Measurements from ENCODE around the gene ZCCHC10. TPM values are rescaled to one million over a fixed set of nuclear protein-coding genes. Genes with fewer than 3 reads are reported as not detected.
"Not testable (repeated sequence)": the region's sequence is repeated elsewhere in the genome, so short reads cannot be mapped to it uniquely, and the experiment has no call there.

Gene ZCCHC10
- total and polyA plus RNA-seq, 2 donors (not counting 1 experiment from before 2014, with no cell fraction given): 7.4 to 33.1 TPM

GRCh38 chr5:133017964-133018363 is 8.4 kb downstream of the ZCCHC10 start:
- Histone ChIP-seq H3K4me3 (replicated peaks in 1 of 4; ENCODE audit: control extremely low read depth in 1 of 4, insufficient read depth in 1 of 4, low read depth in 3 of 4, low read length in 4 of 4) (no peak overlapping the region), H3K27ac (ENCODE audit: insufficient read depth, low read length) (no peak overlapping the region), H3K79me2 (ENCODE audit: control insufficient read depth, insufficient read depth, low read length) (peaks cover 15% of the 10 kb centered on the region), H4K20me1 (ENCODE audit: control insufficient read depth, extremely low read depth, insufficient read depth, low read length) (no peaks in the 10 kb centered on the region), H3K9ac (ENCODE audit: insufficient read depth, low read length) (no peak overlapping the region), H3K4me2 (ENCODE audit: extremely low read depth, insufficient read depth, low read length) (no peak overlapping the region), H3K4me1 (ENCODE audit: control insufficient read depth, extremely low read depth, insufficient read depth, low read length) (no peaks in the 10 kb centered on the region), H3K9me3 (ENCODE audit: control insufficient read depth, insufficient read depth, low read depth, low read length) (no peaks in the 10 kb centered on the region), H2AFZ (ENCODE audit: low read length) (no peak overlapping the region), H3K36me3 (ENCODE audit: control insufficient read depth, insufficient read depth, low read length) (peaks cover 2% of the 10 kb centered on the region), H3K27me3 (ENCODE audit: control insufficient read depth, insufficient read depth, low read length) (no peaks in the 10 kb centered on the region)
- no peak for TF ChIP-seq EZH2 (IDR thresholded peaks at IDR 0.05; ENCODE audit: low read length, missing control alignments)
- no peak for TF ChIP-seq CTCF (conservative IDR thresholded peaks at IDR 0.05 in 1 of 2, IDR thresholded peaks at IDR 0.05 in 1 of 2; ENCODE audit: low read depth in 1 of 2, low read length in 2 of 2)
- DNase-seq (ENCODE audit: low read depth in 2 of 2): no peak

- H3K4me3 ChIP-seq (replicated peaks in 1 of 4; ENCODE audit: control extremely low read depth in 1 of 4, insufficient read depth in 1 of 4, low read depth in 3 of 4, low read length in 4 of 4): no peak overlapping the region
- DNase-seq (ENCODE audit: low read depth in 2 of 2): no peak
- no peaks in the 10 kb centered on the region for H3K27me3 ChIP-seq (ENCODE audit: control insufficient read depth, insufficient read depth, low read length)
- H3K4me2 ChIP-seq (ENCODE audit: extremely low read depth, insufficient read depth, low read length): no peak overlapping the region
- H3K27ac ChIP-seq (ENCODE audit: insufficient read depth, low read length): no peak overlapping the region
- H3K9ac ChIP-seq (ENCODE audit: insufficient read depth, low read length): no peak overlapping the region
- H3K4me1 ChIP-seq (ENCODE audit: control insufficient read depth, extremely low read depth, insufficient read depth, low read length): no peaks in the 10 kb centered on the region
- no peak overlapping the region for H2AFZ ChIP-seq (ENCODE audit: low read length)
- no peak for TF ChIP-seq EZH2 (IDR thresholded peaks at IDR 0.05; ENCODE audit: low read length, missing control alignments)
- no peak for TF ChIP-seq CTCF (conservative IDR thresholded peaks at IDR 0.05 in 1 of 2, IDR thresholded peaks at IDR 0.05 in 1 of 2; ENCODE audit: low read depth in 1 of 2, low read length in 2 of 2)
- H3K9me3 ChIP-seq (ENCODE audit: control insufficient read depth, insufficient read depth, low read depth, low read length): no peaks in the 10 kb centered on the region
- peaks cover 4% of the 10 kb centered on the region for H3K79me2 ChIP-seq (ENCODE audit: control insufficient read depth, insufficient read depth, low read length)
- no peaks in the 10 kb centered on the region for H4K20me1 ChIP-seq (ENCODE audit: control insufficient read depth, extremely low read depth, insufficient read depth, low read length)
- H3K36me3 ChIP-seq (ENCODE audit: control insufficient read depth, insufficient read depth, low read length): peaks cover 2% of the 10 kb centered on the region
Measured at GRCh38 chr5:133015466-133015865, 10.9 kb downstream of the ZCCHC10 start.

GRCh38 chr5:133008455-133008854 is 17.9 kb downstream of the ZCCHC10 start:
- not testable (repeated sequence) for H3K9me3 ChIP-seq (ENCODE audit: control insufficient read depth, insufficient read depth, low read depth, low read length); H3K4me2 ChIP-seq (ENCODE audit: extremely low read depth, insufficient read depth, low read length)

More at GRCh38 chr5:133008455-133008854, 17.9 kb downstream of the ZCCHC10 start:
- H2AFZ ChIP-seq (ENCODE audit: low read length); H3K36me3 ChIP-seq (ENCODE audit: control insufficient read depth, insufficient read depth, low read length); H3K9ac ChIP-seq (ENCODE audit: insufficient read depth, low read length); H3K27me3 ChIP-seq (ENCODE audit: control insufficient read depth, insufficient read depth, low read length); H3K79me2 ChIP-seq (ENCODE audit: control insufficient read depth, insufficient read depth, low read length); H4K20me1 ChIP-seq (ENCODE audit: control insufficient read depth, extremely low read depth, insufficient read depth, low read length); DNase-seq (ENCODE audit: low read depth in 2 of 2); H3K4me1 ChIP-seq (ENCODE audit: control insufficient read depth, extremely low read depth, insufficient read depth, low read length); H3K27ac ChIP-seq (ENCODE audit: insufficient read depth, low read length); H3K4me3 ChIP-seq (replicated peaks in 1 of 4; ENCODE audit: control extremely low read depth in 1 of 4, insufficient read depth in 1 of 4, low read depth in 3 of 4, low read length in 4 of 4): not testable (repeated sequence)

All from fibroblast of lung (primary cell).